Esophagus muscularis mucosa (tissue), 3 donors: ENCODE measurements around the gene LTA4H.

Experiments used
- POLR2A ChIP-seq: fragments of 450-650 bp; IDR thresholded peaks from one replicate; pipeline ENCODE4 v1.6.1; 2017; ENCODE audit warnings: antibody characterized with exemption, moderate library complexity, mild to moderate bottlenecking, low read depth
- TF ChIP-seq, protein P1 (sequence below), 3 experiments: fragments of 200-600 bp in 2 of 3; fragments of 450-650 bp in 1 of 3; sonication (generic) in 2 of 3; IDR thresholded peaks; one replicate each; pipeline ENCODE4 v1.5.1; 2017 to 2019; ENCODE audit warnings: antibody characterized with exemption in 3 of 3, mild to moderate bottlenecking in 2 of 3, moderate library complexity in 1 of 3

DNA sequence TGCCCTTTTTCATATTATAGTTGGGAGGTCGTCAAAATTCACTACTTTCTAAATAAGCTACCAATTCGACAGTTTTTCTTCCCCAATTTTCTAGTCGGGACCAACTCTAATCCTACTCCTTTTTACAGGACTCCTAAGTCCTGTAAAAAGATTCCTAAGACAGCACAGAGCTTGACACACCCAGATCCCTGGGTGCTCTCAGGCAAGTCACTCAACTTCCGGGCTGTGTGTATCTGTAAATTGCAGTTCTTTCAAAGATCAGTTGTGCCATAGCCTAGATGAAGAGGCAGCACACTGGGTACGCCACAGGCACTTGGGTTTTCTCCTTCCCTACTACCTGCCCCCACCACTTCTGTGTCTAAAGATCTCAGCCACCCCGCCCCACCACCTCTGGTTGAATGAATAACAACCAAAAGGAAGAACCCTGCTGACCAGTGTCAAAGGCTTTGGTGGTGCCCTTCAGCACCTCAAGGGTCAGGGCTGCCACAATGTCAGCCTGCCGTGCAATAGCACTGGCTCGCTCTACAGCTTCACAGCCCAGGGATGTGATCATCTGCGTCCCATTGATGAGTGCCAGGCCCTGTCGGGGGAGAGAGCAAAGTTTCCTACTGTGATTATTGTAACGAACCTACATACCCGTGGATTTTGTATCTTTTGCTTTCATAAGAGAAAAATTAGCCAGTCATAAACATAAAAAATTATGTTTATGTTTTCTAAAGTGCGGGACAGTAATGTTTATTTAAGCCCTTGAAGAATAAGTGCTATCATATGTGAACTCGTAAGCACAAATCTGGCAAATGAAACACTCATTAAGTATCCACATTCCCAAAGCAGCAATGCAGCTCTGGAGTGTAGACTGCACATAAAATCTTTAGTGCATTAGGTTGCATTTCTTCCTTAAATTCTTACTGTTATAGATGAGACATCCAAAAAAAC is 48.5 kb downstream of the LTA4H start:
- TF ChIP-seq, protein P1, sequence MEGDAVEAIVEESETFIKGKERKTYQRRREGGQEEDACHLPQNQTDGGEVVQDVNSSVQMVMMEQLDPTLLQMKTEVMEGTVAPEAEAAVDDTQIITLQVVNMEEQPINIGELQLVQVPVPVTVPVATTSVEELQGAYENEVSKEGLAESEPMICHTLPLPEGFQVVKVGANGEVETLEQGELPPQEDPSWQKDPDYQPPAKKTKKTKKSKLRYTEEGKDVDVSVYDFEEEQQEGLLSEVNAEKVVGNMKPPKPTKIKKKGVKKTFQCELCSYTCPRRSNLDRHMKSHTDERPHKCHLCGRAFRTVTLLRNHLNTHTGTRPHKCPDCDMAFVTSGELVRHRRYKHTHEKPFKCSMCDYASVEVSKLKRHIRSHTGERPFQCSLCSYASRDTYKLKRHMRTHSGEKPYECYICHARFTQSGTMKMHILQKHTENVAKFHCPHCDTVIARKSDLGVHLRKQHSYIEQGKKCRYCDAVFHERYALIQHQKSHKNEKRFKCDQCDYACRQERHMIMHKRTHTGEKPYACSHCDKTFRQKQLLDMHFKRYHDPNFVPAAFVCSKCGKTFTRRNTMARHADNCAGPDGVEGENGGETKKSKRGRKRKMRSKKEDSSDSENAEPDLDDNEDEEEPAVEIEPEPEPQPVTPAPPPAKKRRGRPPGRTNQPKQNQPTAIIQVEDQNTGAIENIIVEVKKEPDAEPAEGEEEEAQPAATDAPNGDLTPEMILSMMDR (IDR thresholded peaks at IDR 0.05), result no peak
- TF ChIP-seq POLR2A, result no peak
